Activated T-cell treated with anti-CD3 and anti-CD28 coated beads, Interleukin-2, amount 50 U/mL, for 4 hours (primary cell): Measurements from ENCODE around the gene MORC1. TPM values are rescaled to one million over a fixed set of nuclear protein-coding genes. Genes with fewer than 3 reads are reported as not detected.
"Not testable (repeated sequence)": the region's sequence is repeated elsewhere in the genome, so short reads cannot be mapped to it uniquely, and the experiment has no call there.

ENCODE experiments used
- ATAC-seq, 2 donors: fragments of 200-7000 bp; cut with Tn5 transposase; one replicate each; pipeline ENCODE4 v1.10.0; 2021
- DNase-seq: peaks from one replicate; pipeline ENCODE4 v3.0.0-alpha.2; 2020
- H3K27me3 Mint-ChIP-seq: one replicate; pipeline ENCODE4 v1.8.0; 2021; ENCODE audit warnings: low read depth, mixed read lengths
- H3K36me3 Mint-ChIP-seq: one replicate; pipeline ENCODE4 v1.8.0; 2022; ENCODE audit warnings: mixed read lengths; ENCODE audit not compliant: insufficient read depth
- H3K4me1 Mint-ChIP-seq: one replicate; pipeline ENCODE4 v1.8.0; 2021; ENCODE audit warnings: low read depth, mixed read lengths
- H3K4me3 Mint-ChIP-seq: one replicate; pipeline ENCODE4 v1.8.0; 2021; ENCODE audit warnings: mild to moderate bottlenecking, moderate library complexity, mixed read lengths
- H3K9me3 Mint-ChIP-seq: one replicate; pipeline ENCODE4 v1.8.0; 2021; ENCODE audit warnings: mixed read lengths
- total RNA-seq, 3 donors: library from RNA; stranded (reverse); gene quantifications; one replicate each; pipeline ENCODE4 v1.2.1, GENCODE V29; 2021

The MORC1 gene
- total RNA-seq: not detected

DNA sequence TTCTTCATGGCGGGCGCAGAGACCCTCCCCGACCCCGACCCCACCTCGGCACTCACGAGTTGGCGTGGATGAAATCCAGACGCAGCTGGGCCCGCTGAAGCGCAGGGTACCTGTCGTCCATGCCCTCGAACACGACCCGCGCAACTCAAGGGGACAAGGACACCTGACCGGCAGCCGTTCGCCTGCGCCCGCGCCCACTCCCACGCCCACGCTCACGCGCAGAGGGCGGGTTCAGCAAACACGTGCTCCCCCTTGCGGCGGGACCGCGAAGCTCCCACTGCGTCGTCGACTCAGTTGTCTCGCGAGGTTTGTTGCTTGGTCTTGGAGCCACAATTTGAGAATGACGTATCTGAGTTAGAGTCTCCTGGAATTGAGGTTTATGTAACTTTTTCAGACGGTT lies at the start of gene MORC1:
TSS of gene MORC1 (minus strand) at position 196 of the 400 bp plus-strand sequence. CDS start at position 121, 75 bp downstream.
- Mint-ChIP-seq H3K4me1 (peaks cover 1% of the 10 kb centered on the region), H3K36me3 (no peaks in the 10 kb centered on the region), H3K27me3 (no peaks in the 10 kb centered on the region), H3K4me3 (no peak within 1 kb of the TSS), H3K9me3 (no peaks in the 10 kb centered on the region)
- ATAC-seq (no peak), DNase-seq (no peak)

DNA sequence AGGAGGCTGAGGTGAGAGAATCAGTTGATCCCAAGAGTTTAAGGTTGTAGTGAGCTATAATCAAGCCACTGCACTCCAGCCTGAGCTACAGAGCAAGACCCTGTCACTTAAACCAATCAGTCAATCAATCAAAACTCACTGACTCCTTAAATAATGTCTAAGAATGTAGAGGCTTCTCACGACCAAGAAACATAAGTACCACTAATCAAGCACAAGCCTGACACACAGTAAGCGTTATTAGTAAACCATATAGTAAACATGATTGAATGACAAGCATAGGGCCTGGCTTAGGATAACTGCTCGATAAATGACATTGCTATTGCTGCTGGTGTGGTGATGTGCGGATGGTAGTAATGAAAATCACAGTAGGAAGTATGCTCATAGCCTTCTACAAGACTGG lies 48.0 kb upstream of the MORC1 start:
- DNase-seq: no peak
- H3K4me3 Mint-ChIP-seq: no peak overlapping the region
- ATAC-seq: no peak
- H3K9me3 Mint-ChIP-seq: no peaks in the 10 kb centered on the region
- H3K4me1 Mint-ChIP-seq: no peaks in the 10 kb centered on the region
- no peaks in the 10 kb centered on the region for H3K36me3 Mint-ChIP-seq
- H3K27me3 Mint-ChIP-seq: peaks cover 3% of the 10 kb centered on the region

DNA sequence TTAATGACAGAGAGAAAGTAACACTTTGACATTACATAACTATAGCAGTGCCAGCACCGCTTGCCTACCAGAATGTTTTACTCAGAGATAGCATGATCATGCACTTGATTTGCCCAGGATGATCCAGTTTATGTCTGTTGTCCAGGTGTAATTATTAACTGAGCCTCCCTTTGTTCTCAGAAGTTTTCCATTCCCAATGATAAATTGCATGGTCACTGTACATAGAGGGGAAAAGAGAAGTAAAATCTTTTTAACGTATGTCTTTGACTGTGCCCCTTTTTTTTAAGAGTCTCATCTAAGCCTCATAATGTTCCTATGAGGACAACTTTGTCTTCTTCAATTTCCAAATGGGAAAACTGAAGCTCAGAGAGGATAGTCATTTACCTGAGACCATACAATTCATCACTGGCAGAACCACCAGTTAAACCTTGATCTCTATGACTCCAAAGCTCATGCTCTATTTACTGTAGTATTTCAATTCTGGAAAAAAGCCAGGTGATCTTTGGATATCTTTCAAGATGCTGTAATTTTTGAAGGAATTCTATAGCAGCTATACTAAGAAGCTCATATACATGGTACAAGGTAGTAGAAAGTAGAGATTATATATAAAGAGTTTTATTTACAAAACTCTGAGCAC lies 43.7 kb upstream of the MORC1 start:
- H3K36me3 Mint-ChIP-seq: no peaks in the 10 kb centered on the region
- H3K4me1 Mint-ChIP-seq: no peaks in the 10 kb centered on the region
- no peak for DNase-seq
- no peaks in the 10 kb centered on the region for H3K9me3 Mint-ChIP-seq
- ATAC-seq: no peak
- H3K4me3 Mint-ChIP-seq: no peak overlapping the region
- peaks cover 3% of the 10 kb centered on the region for H3K27me3 Mint-ChIP-seq

DNA sequence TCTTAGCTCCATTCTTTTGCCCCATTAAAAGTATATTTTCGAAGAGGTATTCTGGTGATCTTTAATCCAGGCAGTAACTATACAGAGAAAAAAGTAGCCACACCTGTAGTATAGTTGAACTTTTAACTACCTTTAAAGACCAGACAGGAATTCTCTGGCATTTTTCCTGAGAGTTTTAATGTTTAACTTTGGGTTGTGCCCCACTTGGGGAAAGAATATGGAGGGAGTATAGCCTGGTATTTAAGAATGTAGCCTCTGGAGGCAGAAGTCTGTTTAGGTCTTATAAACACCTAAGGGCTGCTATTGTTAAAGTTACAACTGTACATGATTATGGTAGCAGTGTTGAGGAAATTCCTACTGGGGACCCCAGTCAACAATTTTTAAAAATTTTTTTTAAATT lies 37.9 kb upstream of the MORC1 start:
- ATAC-seq (no peak), DNase-seq (no peak)
- Mint-ChIP-seq H3K9me3 (no peaks in the 10 kb centered on the region), H3K4me3 (no peak overlapping the region), H3K36me3 (no peaks in the 10 kb centered on the region), H3K4me1 (no peaks in the 10 kb centered on the region), H3K27me3 (peaks cover 3% of the 10 kb centered on the region)

- Mint-ChIP-seq H3K4me3 (no peak overlapping the region), H3K36me3 (no peaks in the 10 kb centered on the region), H3K27me3 (peaks cover 3% of the 10 kb centered on the region), H3K9me3 (no peaks in the 10 kb centered on the region), H3K4me1 (no peaks in the 10 kb centered on the region)
- ATAC-seq: no peak
- DNase-seq: no peak
Measured at GRCh38 chr3:109154979-109155378, 37.0 kb upstream of the MORC1 start.

DNA sequence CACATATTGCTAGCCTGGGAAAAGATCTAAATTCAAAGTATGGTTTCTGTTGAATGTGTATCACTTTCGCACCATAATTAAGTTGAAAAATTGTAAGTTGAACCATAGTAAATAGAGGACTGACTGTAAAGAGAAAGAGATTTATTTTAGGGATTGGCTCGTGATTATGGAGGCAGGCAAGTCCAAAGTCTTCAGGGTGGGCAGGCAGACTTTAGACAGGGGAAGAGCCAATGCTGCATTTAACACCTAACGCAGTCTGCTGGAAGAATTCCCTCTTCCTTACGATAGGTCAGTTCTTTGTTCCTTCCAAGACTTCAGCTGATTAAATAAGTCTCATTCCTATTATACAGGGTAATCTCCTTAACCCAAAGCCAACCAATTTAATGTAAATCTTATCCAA lies 34.4 kb upstream of the MORC1 start:
- ATAC-seq (no peak), DNase-seq (no peak)
- H3K36me3 Mint-ChIP-seq: no peaks in the 10 kb centered on the region
- H3K4me3 Mint-ChIP-seq: no peak overlapping the region
- H3K9me3 Mint-ChIP-seq: peaks cover 4% of the 10 kb centered on the region
- H3K4me1 Mint-ChIP-seq: no peaks in the 10 kb centered on the region
- peaks cover 3% of the 10 kb centered on the region for H3K27me3 Mint-ChIP-seq

- H3K27me3 Mint-ChIP-seq: peaks cover 3% of the 10 kb centered on the region
- DNase-seq (no peak), ATAC-seq (no peak)
- peaks cover 11% of the 10 kb centered on the region for H3K9me3 Mint-ChIP-seq
- H3K36me3 Mint-ChIP-seq: no peaks in the 10 kb centered on the region
- H3K4me3 Mint-ChIP-seq: no peak overlapping the region
- no peaks in the 10 kb centered on the region for H3K4me1 Mint-ChIP-seq
Measured at GRCh38 chr3:109149078-109149477, 31.1 kb upstream of the MORC1 start.

GRCh38 chr3:109143646-109144045 lies 25.7 kb upstream of the MORC1 start:
- Mint-ChIP-seq H3K9me3 (peaks cover 11% of the 10 kb centered on the region), H3K4me1 (no peaks in the 10 kb centered on the region), H3K27me3 (no peaks in the 10 kb centered on the region), H3K36me3 (no peaks in the 10 kb centered on the region), H3K4me3 (no peak overlapping the region)
- DNase-seq: no peak
- ATAC-seq: no peak

GRCh38 chr3:109140318-109140717 lies 22.4 kb upstream of the MORC1 start:
- H3K36me3 Mint-ChIP-seq: no peaks in the 10 kb centered on the region
- ATAC-seq (no peak), DNase-seq (no peak)
- H3K9me3 Mint-ChIP-seq: no peaks in the 10 kb centered on the region
- no peak overlapping the region for H3K4me3 Mint-ChIP-seq
- H3K4me1 Mint-ChIP-seq: no peaks in the 10 kb centered on the region
- no peaks in the 10 kb centered on the region for H3K27me3 Mint-ChIP-seq

- no peaks in the 10 kb centered on the region for H3K9me3 Mint-ChIP-seq
- no peak for DNase-seq
- no peaks in the 10 kb centered on the region for H3K36me3 Mint-ChIP-seq
- no peak overlapping the region for H3K4me3 Mint-ChIP-seq
- H3K27me3 Mint-ChIP-seq: no peaks in the 10 kb centered on the region
- no peaks in the 10 kb centered on the region for H3K4me1 Mint-ChIP-seq
- no peak for ATAC-seq
Measured at GRCh38 chr3:109137761-109138160, 19.8 kb upstream of the MORC1 start.

DNA sequence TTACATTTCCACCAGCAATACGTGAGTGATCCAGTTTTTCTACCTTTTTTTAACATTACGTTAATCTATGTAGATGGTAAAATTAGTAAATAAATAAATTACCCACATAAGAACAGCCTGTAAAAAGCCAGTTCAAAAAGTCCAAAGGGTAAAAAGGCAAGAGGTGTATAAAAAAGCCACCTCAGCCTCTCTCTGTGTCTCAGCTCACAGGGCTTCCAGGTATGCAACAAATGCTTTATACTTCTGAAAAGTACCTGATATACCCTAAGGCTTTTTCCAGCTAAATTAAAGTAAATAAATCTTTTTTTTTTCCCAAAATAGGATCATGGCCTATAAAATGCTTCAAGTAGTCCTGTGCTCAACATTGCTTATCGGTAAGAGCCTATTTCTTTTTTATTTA lies 18.6 kb upstream of the MORC1 start, which contains the start of gene C3orf85:
TSS of gene C3orf85 (plus strand) at position 197 of the 400 bp plus-strand sequence. CDS start at position 326, 129 bp downstream.
- no peak for ATAC-seq
- no peak for DNase-seq
- Mint-ChIP-seq H3K9me3 (no peaks in the 10 kb centered on the region), H3K4me3 (no peak within 1 kb of the TSS), H3K36me3 (no peaks in the 10 kb centered on the region), H3K27me3 (no peaks in the 10 kb centered on the region), H3K4me1 (no peaks in the 10 kb centered on the region)

DNA sequence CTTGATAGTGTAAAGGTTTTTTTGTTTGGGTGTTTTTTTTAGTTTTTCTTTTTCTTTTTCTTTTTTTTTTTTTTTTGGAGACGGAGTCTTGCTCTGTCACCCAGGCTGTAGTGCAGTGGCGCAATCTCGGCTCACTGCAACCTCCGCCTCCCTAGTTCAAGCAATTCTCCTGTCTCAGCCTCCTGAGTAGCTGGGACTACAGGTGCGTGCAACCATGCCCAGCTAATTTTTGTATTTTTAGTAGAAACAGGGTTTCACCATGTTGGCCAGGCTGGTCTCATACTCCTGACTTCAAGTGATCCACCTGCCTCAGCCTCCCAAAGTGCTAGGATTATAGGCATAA lies 15.5 kb upstream of the MORC1 start:
- not testable (repeated sequence) for H3K4me3 Mint-ChIP-seq, H3K9me3 Mint-ChIP-seq, H3K36me3 Mint-ChIP-seq, H3K27me3 Mint-ChIP-seq, ATAC-seq, DNase-seq, H3K4me1 Mint-ChIP-seq

DNA sequence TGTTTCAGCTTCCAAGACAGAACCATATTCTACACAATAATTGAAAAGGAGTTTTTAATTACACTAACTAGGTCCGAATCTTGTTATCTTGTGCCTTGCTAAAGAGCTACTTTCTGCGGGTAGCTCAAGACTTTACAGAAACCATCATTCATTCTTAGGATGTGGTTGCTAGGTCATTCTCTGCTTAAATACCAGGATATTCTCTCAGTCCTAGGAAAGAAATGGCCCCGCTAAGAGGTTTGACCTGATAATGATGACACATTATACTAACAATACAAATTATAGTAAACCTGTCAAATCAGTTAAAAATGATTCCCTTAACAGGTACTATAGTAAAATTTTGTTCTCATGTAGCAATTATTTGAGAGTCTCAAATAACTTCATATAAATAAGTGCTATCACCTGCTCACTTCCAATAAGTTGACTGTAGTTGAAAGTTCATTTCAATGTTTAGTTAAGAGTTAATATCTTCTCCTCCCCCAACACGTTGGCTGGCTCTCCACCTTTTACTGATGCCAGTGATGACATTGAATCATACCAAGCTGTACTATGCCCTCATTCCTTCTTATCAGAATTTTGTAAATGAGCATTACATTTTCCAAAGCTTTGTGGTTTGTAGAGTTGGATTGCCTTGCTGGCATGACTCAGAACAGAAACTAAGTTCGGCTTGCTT lies 15.0 kb upstream of the MORC1 start:
- Mint-ChIP-seq H3K36me3 (no peaks in the 10 kb centered on the region), H3K27me3 (no peaks in the 10 kb centered on the region), H3K4me3 (no peak overlapping the region), H3K4me1 (no peaks in the 10 kb centered on the region), H3K9me3 (peaks cover 3% of the 10 kb centered on the region)
- DNase-seq (no peak), ATAC-seq (no peak)

GRCh38 chr3:109131276-109131675 lies 13.3 kb upstream of the MORC1 start:
- H3K27me3 Mint-ChIP-seq: no peaks in the 10 kb centered on the region
- H3K4me1 Mint-ChIP-seq: no peaks in the 10 kb centered on the region
- DNase-seq: no peak
- peaks cover 3% of the 10 kb centered on the region for H3K9me3 Mint-ChIP-seq
- no peak for ATAC-seq
- no peaks in the 10 kb centered on the region for H3K36me3 Mint-ChIP-seq
- no peak overlapping the region for H3K4me3 Mint-ChIP-seq

DNA sequence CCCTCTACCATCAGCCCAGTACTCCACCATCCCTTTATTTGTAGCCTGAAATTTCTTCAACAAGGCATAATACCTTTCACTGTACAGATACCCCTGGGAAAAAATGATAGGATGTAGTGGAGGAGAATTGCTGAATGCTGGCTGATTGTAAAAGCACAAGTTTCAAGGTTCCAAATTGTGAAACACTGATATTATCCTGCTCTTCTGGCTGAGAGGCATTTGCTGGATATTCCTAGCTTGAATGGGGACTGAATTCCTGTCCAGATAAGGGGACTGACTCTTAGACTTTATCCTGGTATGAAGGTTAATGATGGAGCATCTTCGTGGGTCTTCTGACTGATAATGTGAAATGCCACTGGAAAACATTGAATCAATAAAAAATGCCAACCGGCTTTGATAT lies 9.6 kb upstream of the MORC1 start:
- H3K9me3 Mint-ChIP-seq: peaks cover 3% of the 10 kb centered on the region
- H3K36me3 Mint-ChIP-seq: no peaks in the 10 kb centered on the region
- H3K27me3 Mint-ChIP-seq: no peaks in the 10 kb centered on the region
- ATAC-seq (no peak), DNase-seq (no peak)
- H3K4me3 Mint-ChIP-seq: no peak overlapping the region
- peaks cover 1% of the 10 kb centered on the region for H3K4me1 Mint-ChIP-seq
